AG09309 (cell line): Measurements from ENCODE around the gene TFCP2L1.
"Not testable (repeated sequence)": the region's sequence is repeated elsewhere in the genome, so short reads cannot be mapped to it uniquely, and the experiment has no call there.

Source experiments
- DNase-seq: peaks from one replicate; pipeline ENCODE4 v3.0.0-alpha.2; 2010; ENCODE audit warnings: low read depth
- H3K4me3 ChIP-seq: 2 replicates; pipeline ENCODE4 v1.5.1; 2011; ENCODE audit warnings: mild to moderate bottlenecking, low read depth, low read length, moderate library complexity; ENCODE audit not compliant: control insufficient read depth
- CTCF ChIP-seq: IDR thresholded peaks from 2 replicates; pipeline ENCODE4 v1.5.1; 2011; ENCODE audit warnings: mild to moderate bottlenecking, low read depth, low read length, inconsistent platforms; ENCODE audit not compliant: insufficient read depth, control insufficient read depth; ENCODE audit errors: missing control alignments

The TFCP2L1 gene

GRCh38 chr2:121272596-121272995 is 12.4 kb downstream of the TFCP2L1 start:
- TF ChIP-seq CTCF = no peak
- DNase-seq = no peak
- no peak overlapping the region for H3K4me3 ChIP-seq

- H3K4me3 ChIP-seq, DNase-seq: not testable (repeated sequence)
Measured at GRCh38 chr2:121269436-121269835, 15.6 kb downstream of the TFCP2L1 start.

- TF ChIP-seq CTCF = no peak
- no peak overlapping the region for H3K4me3 ChIP-seq
- DNase-seq = no peak
Measured at GRCh38 chr2:121266543-121267106, 18.4 kb downstream of the TFCP2L1 start.

GRCh38 chr2:121263996-121264715 is 20.8 kb downstream of the TFCP2L1 start:
- no peak overlapping the region for H3K4me3 ChIP-seq
- DNase-seq = no peak
- TF ChIP-seq CTCF = no peak

- no peak for DNase-seq
- no peak overlapping the region for H3K4me3 ChIP-seq
- TF ChIP-seq CTCF = no peak
Measured at GRCh38 chr2:121260370-121261154, 24.4 kb downstream of the TFCP2L1 start.

GRCh38 chr2:121258051-121258450 is 27.0 kb downstream of the TFCP2L1 start:
- no peak for DNase-seq
- TF ChIP-seq CTCF = no peak
- no peak overlapping the region for H3K4me3 ChIP-seq

- no peak for TF ChIP-seq CTCF
- no peak overlapping the region for H3K4me3 ChIP-seq
- DNase-seq = no peak
Measured at GRCh38 chr2:121257480-121257840, 27.5 kb downstream of the TFCP2L1 start.
